Neutrophil (primary cell): ENCODE results near the gene SOX8.

ENCODE experiments used
- H3K27ac ChIP-seq: fragments of 200-600 bp; sonication (generic); 2 replicates; pipeline ENCODE4 v1.5.1; 2016; ENCODE audit warnings: mild to moderate bottlenecking, moderate library complexity
- H3K27me3 ChIP-seq: fragments of 200-600 bp; sonication (generic); 2 replicates; pipeline ENCODE4 v1.6.0; 2016; ENCODE audit warnings: mild to moderate bottlenecking
- H3K36me3 ChIP-seq: fragments of 200-600 bp; sonication (generic); 2 replicates; pipeline ENCODE4 v1.5.1; 2017
- H3K4me1 ChIP-seq, 2 experiments: fragments of 200-600 bp in 1 of 2; sonication (generic) in 1 of 2; 1 replicate in 1 of 2; 2 replicates in 1 of 2; pipeline versions ENCODE4 v1.5.1 to v1.6.1; 2013 to 2016; ENCODE audit warnings: low read depth in 1 of 2, low read length in 1 of 2, mild to moderate bottlenecking in 1 of 2, moderate library complexity in 1 of 2; ENCODE audit not compliant: control insufficient read depth in 1 of 2, insufficient read depth in 1 of 2
- H3K4me3 ChIP-seq, 2 experiments: fragments of 200-600 bp in 1 of 2; sonication (generic) in 1 of 2; 1 replicate in 1 of 2; 2 replicates in 1 of 2; pipeline ENCODE4 v1.5.1; 2013 to 2016; ENCODE audit warnings: low read depth in 1 of 2, low read length in 1 of 2, mild to moderate bottlenecking in 1 of 2, moderate library complexity in 1 of 2
- H3K9me3 ChIP-seq: fragments of 200-600 bp; sonication (generic); 2 replicates; pipeline ENCODE4 v1.5.1; 2016
- TF ChIP-seq, protein P1 (sequence below): fragments of 200-600 bp; sonication (generic); IDR thresholded peaks from 2 replicates; pipeline ENCODE4 v1.5.1; 2016; ENCODE audit warnings: antibody characterized with exemption

The SOX8 gene

DNA sequence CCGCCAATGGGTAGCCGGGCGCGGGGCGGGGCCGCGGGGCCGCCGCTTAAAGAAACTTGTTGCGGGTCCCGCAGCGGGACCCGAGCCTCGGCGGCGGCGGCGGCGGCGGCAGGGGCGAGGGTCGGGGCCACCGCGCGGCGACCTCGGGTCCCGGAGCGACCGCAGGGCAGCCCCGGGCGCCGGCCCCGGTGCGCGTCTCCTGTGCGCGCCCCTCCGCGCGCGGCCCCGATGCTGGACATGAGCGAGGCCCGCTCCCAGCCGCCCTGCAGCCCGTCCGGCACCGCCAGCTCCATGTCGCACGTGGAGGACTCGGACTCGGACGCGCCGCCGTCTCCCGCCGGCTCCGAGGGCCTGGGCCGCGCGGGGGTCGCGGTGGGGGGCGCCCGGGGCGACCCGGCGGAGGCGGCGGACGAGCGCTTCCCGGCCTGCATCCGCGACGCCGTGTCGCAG is at the start of gene SOX8:
Gene SOX8, plus strand, starts transcription at position 76 of the 450 bp plus-strand sequence. Its CDS starts 153 bp downstream, at position 229.
- no peak within 1 kb of the TSS for H3K27ac ChIP-seq
- TF ChIP-seq, protein P1, sequence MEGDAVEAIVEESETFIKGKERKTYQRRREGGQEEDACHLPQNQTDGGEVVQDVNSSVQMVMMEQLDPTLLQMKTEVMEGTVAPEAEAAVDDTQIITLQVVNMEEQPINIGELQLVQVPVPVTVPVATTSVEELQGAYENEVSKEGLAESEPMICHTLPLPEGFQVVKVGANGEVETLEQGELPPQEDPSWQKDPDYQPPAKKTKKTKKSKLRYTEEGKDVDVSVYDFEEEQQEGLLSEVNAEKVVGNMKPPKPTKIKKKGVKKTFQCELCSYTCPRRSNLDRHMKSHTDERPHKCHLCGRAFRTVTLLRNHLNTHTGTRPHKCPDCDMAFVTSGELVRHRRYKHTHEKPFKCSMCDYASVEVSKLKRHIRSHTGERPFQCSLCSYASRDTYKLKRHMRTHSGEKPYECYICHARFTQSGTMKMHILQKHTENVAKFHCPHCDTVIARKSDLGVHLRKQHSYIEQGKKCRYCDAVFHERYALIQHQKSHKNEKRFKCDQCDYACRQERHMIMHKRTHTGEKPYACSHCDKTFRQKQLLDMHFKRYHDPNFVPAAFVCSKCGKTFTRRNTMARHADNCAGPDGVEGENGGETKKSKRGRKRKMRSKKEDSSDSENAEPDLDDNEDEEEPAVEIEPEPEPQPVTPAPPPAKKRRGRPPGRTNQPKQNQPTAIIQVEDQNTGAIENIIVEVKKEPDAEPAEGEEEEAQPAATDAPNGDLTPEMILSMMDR, result no peak
- H3K4me1 ChIP-seq, result peaks cover 0 to 8% of the 10 kb centered on the region in 2 experiments
- H3K4me3 ChIP-seq, result no peak within 1 kb of the TSS
- peaks cover 91% of the 10 kb centered on the region for H3K27me3 ChIP-seq
- H3K36me3 ChIP-seq, result no peaks in the 10 kb centered on the region
- H3K9me3 ChIP-seq, result no peaks in the 10 kb centered on the region

DNA sequence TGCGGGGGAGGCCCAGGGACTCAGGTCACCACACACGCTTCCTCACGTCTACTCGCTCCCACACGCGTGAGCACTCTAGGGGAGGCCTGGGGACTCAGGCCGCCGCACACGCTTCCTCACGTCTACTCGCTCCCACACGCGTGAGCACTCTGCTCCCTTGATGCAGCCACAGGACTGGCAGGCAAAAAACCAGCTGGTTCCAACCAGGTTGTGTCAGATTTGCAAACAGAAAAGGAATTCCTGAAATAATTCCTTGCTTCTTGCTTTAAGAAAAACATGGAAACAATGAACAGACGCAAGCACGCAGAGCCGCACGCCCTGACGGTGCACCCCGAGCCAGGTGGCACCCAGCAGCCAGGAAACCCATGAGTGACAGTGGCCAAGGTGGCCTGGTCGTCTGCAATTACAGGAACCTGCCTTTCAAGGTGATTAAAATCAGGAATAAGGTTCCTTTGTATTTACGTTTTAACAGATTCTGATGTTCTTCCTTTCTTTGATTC is 48.7 kb upstream of the SOX8 start:
- Histone ChIP-seq H3K4me3 (no peak overlapping the region), H3K27me3 (no peaks in the 10 kb centered on the region), H3K4me1 (no peaks in the 10 kb centered on the region), H3K27ac (no peak overlapping the region), H3K36me3 (peaks cover 32% of the 10 kb centered on the region), H3K9me3 (no peaks in the 10 kb centered on the region)
- TF ChIP-seq, protein P1, result no peak

DNA sequence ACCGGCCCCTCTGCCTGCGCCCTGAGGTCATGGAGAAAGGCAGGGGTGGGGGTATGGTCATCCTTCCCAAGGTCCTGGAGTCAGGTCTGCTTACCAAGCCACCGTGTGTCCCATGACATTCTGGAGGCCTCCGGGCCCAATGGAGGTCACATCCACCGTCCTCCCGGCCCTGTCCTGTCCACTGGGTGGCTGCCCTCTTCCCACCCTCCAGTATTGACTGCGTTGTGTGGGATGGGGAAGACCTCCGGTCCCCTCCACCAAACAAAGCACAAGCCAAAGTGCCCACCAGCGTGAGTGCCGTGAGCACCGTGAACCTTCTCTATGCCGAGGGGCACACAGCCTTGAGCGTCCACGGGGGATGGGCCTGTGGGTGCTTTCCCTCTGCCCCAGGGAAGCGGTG is 48.0 kb upstream of the SOX8 start:
- no peaks in the 10 kb centered on the region for H3K4me1 ChIP-seq
- no peak overlapping the region for H3K27ac ChIP-seq
- H3K36me3 ChIP-seq, result peaks cover 32% of the 10 kb centered on the region
- no peaks in the 10 kb centered on the region for H3K9me3 ChIP-seq
- H3K27me3 ChIP-seq, result no peaks in the 10 kb centered on the region
- TF ChIP-seq, protein P1, result no peak
- no peak overlapping the region for H3K4me3 ChIP-seq

DNA sequence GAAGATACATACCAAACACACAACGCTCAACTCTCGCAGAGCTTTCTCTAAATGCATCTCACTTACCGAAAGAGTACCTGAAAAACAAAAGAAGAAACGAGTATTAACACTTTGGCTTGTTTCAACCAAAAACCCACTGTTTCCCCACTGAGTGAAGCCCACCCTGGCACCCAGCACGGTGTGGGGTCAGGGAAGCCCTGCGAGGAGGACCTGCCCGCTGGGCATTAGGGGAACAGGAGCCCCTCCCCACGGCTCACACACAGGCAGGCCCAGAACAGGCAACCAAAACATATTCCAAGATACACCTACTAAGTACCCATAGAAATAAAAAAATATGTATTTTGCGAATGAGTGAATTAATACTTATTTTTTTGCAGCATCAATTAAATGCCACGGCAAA is 47.4 kb upstream of the SOX8 start:
- no peaks in the 10 kb centered on the region for H3K9me3 ChIP-seq
- no peak overlapping the region for H3K4me3 ChIP-seq
- no peak overlapping the region for H3K27ac ChIP-seq
- no peaks in the 10 kb centered on the region for H3K27me3 ChIP-seq
- TF ChIP-seq, protein P1, result no peak
- H3K4me1 ChIP-seq, result no peaks in the 10 kb centered on the region
- peaks cover 31% of the 10 kb centered on the region for H3K36me3 ChIP-seq

DNA sequence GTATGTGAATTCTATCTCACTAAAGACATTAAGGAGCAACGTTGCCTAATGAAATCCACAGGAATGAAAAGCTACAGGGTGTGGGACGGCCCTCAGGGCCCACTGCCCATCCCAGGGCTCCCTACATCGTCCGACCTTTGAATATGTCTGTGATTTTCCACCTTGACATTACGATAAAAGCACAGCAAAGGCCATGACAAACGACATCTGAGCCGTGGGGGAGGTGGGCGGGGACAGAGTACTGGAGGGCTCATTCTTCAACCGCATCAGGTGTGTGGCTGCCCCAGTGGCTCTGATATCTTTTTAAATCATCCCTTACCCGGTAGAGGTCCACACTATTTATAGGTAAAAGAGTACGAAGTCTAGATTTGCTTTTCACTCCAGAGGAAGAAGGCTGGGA is 45.9 kb upstream of the SOX8 start:
- H3K9me3 ChIP-seq, result no peaks in the 10 kb centered on the region
- no peak overlapping the region for H3K4me3 ChIP-seq
- no peaks in the 10 kb centered on the region for H3K27me3 ChIP-seq
- peaks cover 18% of the 10 kb centered on the region for H3K36me3 ChIP-seq
- no peaks in the 10 kb centered on the region for H3K4me1 ChIP-seq
- TF ChIP-seq, protein P1, result no peak
- H3K27ac ChIP-seq, result no peak overlapping the region

DNA sequence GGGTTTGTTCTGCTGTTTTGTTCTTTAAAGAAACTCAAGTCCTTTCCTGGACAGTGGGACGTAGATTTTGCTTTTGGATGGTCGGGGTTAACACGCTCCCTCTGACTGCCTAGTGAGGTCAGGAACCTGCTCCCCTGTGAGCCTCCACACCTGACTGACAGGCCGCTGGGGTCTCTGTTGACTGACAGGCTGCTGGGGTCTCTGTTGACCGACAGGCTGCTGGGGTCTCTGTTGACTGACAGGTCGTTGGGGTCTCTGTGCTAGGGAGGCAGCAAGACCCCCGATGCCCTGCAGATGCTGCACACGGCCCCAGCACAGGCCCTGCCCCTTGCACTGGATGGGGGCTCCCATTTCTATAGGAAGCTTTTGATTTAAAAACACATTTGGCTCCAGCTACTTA is 44.3 kb upstream of the SOX8 start:
- peaks cover 12% of the 10 kb centered on the region for H3K36me3 ChIP-seq
- TF ChIP-seq, protein P1, result no peak
- no peaks in the 10 kb centered on the region for H3K4me1 ChIP-seq
- no peak overlapping the region for H3K4me3 ChIP-seq
- no peak overlapping the region for H3K27ac ChIP-seq
- no peaks in the 10 kb centered on the region for H3K27me3 ChIP-seq
- H3K9me3 ChIP-seq, result no peaks in the 10 kb centered on the region
